ENCODE data around the gene CDK14.

CDK14 gene

DNA sequence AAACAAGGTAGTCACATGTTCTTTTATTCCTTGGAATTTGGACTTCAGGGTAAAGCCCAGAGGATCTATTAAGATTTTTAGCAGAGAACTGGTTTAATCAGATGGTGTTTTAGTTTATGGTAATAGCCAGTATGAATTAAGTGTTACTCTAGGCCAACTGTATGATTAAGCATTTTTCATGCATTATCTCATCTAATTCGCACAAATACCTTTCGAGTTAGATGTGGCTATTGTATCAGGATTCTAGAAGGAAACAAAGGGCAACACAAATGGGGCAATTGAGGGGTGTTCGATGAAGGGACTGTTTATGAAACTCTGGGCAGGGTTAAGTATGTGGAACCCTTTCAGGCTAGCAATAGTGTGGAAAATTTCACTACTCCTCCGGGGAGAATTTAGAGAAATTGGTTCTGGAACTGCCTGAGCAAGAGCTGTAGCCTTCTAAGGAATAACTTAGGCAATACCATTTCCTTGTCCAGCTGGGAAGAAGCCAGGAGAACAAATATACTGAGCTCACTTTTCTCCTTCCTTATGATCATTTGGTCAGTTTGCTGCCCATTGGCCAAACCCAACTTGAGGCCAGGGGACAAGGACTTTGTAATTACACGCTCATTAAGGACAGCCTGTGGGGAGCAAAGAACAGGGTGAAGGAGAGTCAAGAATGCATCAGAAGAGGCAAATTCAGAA, 349.1 kb downstream of the CDK14 start:
- Mint-ChIP-seq H3K27ac (no peak overlapping the region), H3K4me1 (ENCODE audit: low read depth) (no peaks in the 10 kb centered on the region), H3K36me3 (ENCODE audit: low read depth) (no peaks in the 10 kb centered on the region), H3K4me3 (no peak overlapping the region), H3K27me3 (no peaks in the 10 kb centered on the region), H3K9me3 (peaks cover 2% of the 10 kb centered on the region)
- DNase-seq: no peak

DNA sequence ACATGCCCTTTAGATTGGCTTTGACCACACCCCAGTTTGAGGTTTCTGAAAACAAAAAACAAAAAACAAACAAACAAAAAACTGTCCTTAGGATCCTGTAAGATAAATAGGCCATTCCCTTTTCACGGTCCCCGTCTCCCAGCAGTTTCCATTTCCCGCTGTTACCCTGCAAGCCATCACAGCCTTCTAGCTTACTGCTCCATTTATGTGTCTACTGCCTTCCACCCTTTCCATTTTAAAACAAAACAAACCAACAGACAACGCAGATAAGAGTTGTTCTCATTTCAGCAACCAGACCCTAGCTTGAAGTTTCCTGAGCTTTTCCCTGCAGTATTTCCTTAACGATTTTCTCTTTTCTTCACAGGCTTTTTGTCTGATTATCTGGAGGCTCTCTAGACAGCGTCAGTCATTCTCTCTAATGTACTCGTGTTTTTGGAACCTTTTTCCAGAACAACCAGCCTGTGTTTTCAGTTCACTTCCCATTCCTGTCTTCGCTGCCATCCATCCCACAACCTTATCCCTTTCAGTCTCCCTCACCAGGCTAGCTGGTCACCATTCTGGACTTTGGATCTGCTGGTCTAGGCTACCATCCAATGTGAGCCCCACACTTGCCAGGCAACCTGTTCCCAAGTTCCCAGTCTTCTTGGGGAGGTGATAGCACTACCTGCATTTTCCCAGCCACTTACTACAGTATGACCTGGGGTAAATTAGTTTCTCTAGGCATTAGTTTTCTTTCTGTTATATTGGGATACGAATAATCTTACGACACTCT, 350.8 kb downstream of the CDK14 start:
- Mint-ChIP-seq H3K4me1 (ENCODE audit: low read depth) (no peaks in the 10 kb centered on the region), H3K27ac (no peak overlapping the region), H3K9me3 (peaks cover 2% of the 10 kb centered on the region), H3K27me3 (no peaks in the 10 kb centered on the region), H3K36me3 (ENCODE audit: low read depth) (no peaks in the 10 kb centered on the region), H3K4me3 (no peak overlapping the region)
- DNase-seq: no peak

- H3K4me1 Mint-ChIP-seq (ENCODE audit: low read depth): no peaks in the 10 kb centered on the region
- no peak for DNase-seq
- H3K27ac Mint-ChIP-seq: no peak overlapping the region
- H3K9me3 Mint-ChIP-seq: peaks cover 2% of the 10 kb centered on the region
- no peaks in the 10 kb centered on the region for H3K36me3 Mint-ChIP-seq (ENCODE audit: low read depth)
- H3K4me3 Mint-ChIP-seq: no peak overlapping the region
- H3K27me3 Mint-ChIP-seq: no peaks in the 10 kb centered on the region
Observed at GRCh38 chr7:90948085-90948484, 352.0 kb downstream of the CDK14 start.

GRCh38 chr7:90951229-90951628, 355.1 kb downstream of the CDK14 start:
- Mint-ChIP-seq H3K9me3 (no peaks in the 10 kb centered on the region), H3K27ac (no peak overlapping the region), H3K27me3 (no peaks in the 10 kb centered on the region), H3K36me3 (ENCODE audit: low read depth) (no peaks in the 10 kb centered on the region), H3K4me1 (ENCODE audit: low read depth) (no peaks in the 10 kb centered on the region), H3K4me3 (no peak overlapping the region)
- no peak for DNase-seq

GRCh38 chr7:90951986-90952954, 356.1 kb downstream of the CDK14 start:
- Mint-ChIP-seq H3K9me3 (no peaks in the 10 kb centered on the region), H3K36me3 (ENCODE audit: low read depth) (no peaks in the 10 kb centered on the region), H3K4me3 (no peak overlapping the region), H3K4me1 (ENCODE audit: low read depth) (no peaks in the 10 kb centered on the region), H3K27me3 (no peaks in the 10 kb centered on the region), H3K27ac (no peak overlapping the region)
- DNase-seq: no peak

DNA sequence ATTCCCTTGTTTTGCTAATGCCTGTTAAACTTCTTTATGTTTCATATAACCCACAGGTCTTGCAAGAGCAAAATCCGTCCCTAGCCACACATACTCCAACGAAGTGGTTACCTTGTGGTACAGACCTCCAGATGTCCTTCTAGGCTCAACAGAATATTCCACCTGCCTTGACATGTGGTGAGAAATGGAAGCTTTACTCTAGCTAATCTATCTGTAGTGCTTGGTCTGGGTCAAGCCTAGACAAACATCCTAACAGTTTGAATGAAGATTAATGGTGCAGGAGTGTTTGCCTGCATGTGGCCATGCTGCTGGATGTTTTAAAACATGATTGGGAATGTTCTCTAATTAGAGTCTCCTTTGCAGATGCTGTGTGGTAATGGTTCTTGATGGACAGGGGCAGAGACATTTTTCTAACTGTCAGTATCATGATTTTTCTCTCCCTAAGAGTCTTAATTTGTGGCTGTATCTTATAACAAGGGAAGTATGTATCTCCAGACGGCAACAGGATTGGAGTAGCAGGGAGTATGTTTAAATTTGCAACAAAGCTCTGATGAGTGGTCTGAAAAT, 359.6 kb downstream of the CDK14 start:
- H3K27ac Mint-ChIP-seq: no peak overlapping the region
- no peaks in the 10 kb centered on the region for H3K27me3 Mint-ChIP-seq
- H3K36me3 Mint-ChIP-seq (ENCODE audit: low read depth): no peaks in the 10 kb centered on the region
- H3K4me1 Mint-ChIP-seq (ENCODE audit: low read depth): no peaks in the 10 kb centered on the region
- DNase-seq: no peak
- no peak overlapping the region for H3K4me3 Mint-ChIP-seq
- no peaks in the 10 kb centered on the region for H3K9me3 Mint-ChIP-seq

GRCh38 chr7:90957883-90958282, 361.8 kb downstream of the CDK14 start:
- no peak for DNase-seq
- Mint-ChIP-seq H3K27ac (no peak overlapping the region), H3K27me3 (no peaks in the 10 kb centered on the region), H3K4me3 (no peak overlapping the region), H3K36me3 (ENCODE audit: low read depth) (no peaks in the 10 kb centered on the region), H3K4me1 (ENCODE audit: low read depth) (peaks cover 7% of the 10 kb centered on the region), H3K9me3 (peaks cover 2% of the 10 kb centered on the region)

- Mint-ChIP-seq H3K4me3 (no peak overlapping the region), H3K36me3 (ENCODE audit: low read depth) (no peaks in the 10 kb centered on the region), H3K4me1 (ENCODE audit: low read depth) (peaks cover 7% of the 10 kb centered on the region), H3K27me3 (no peaks in the 10 kb centered on the region), H3K27ac (no peak overlapping the region), H3K9me3 (peaks cover 2% of the 10 kb centered on the region)
- DNase-seq: no peak
Observed at GRCh38 chr7:90958647-90959046, 362.5 kb downstream of the CDK14 start.

- H3K27me3 Mint-ChIP-seq: no peaks in the 10 kb centered on the region
- peaks cover 7% of the 10 kb centered on the region for H3K4me1 Mint-ChIP-seq (ENCODE audit: low read depth)
- H3K4me3 Mint-ChIP-seq: no peak overlapping the region
- DNase-seq: no peak
- no peak overlapping the region for H3K27ac Mint-ChIP-seq
- H3K36me3 Mint-ChIP-seq (ENCODE audit: low read depth): no peaks in the 10 kb centered on the region
- peaks cover 2% of the 10 kb centered on the region for H3K9me3 Mint-ChIP-seq
Observed at GRCh38 chr7:90961037-90961725, 365.1 kb downstream of the CDK14 start.

DNA sequence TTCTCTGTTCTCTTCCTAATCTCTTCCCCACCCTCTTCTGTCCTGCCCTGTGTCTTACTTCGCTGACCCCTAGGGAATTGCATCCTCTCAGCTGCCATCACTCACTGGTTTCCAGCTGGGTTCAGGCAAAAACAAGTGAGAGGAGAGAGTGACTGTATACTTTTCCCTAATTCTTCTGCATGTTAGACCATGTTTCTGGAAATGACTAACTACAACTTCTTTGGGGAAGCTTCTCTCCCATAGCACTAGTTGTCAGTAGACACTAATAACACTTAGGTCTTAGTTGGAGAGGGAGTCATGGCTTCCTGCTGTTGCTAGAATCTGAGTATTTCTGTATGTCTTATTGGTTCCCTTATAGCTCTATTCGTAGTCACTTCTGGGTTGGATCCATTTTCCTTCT, 369.1 kb downstream of the CDK14 start:
- Mint-ChIP-seq H3K27ac (no peak overlapping the region), H3K9me3 (peaks cover 2% of the 10 kb centered on the region), H3K4me3 (no peak overlapping the region), H3K27me3 (no peaks in the 10 kb centered on the region), H3K36me3 (ENCODE audit: low read depth) (no peaks in the 10 kb centered on the region), H3K4me1 (ENCODE audit: low read depth) (peaks cover 7% of the 10 kb centered on the region)
- no peak for DNase-seq

DNA sequence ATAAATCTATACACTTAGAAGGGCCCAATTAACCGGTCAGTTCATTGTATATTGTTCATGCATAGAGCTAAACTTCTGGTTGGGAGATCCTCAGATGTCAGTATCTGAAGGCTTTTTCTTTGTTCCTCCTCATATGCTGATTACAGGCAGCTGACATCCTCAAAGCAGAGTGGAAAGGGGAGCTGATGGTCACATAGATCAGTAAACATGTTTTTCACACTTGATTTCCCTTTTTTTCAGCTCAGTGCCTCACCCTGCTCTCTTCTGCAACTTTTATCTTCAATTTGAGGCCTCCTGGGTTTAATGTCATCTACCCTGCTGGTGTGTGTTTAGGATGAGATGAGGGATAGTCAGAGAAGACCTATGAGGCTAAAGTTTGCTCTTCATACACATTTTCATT, 370.2 kb downstream of the CDK14 start:
- no peaks in the 10 kb centered on the region for H3K36me3 Mint-ChIP-seq (ENCODE audit: low read depth)
- H3K4me1 Mint-ChIP-seq (ENCODE audit: low read depth): peaks cover 4% of the 10 kb centered on the region
- H3K27ac Mint-ChIP-seq: no peak overlapping the region
- DNase-seq: no peak
- no peak overlapping the region for H3K4me3 Mint-ChIP-seq
- H3K27me3 Mint-ChIP-seq: no peaks in the 10 kb centered on the region
- peaks cover 2% of the 10 kb centered on the region for H3K9me3 Mint-ChIP-seq

DNA sequence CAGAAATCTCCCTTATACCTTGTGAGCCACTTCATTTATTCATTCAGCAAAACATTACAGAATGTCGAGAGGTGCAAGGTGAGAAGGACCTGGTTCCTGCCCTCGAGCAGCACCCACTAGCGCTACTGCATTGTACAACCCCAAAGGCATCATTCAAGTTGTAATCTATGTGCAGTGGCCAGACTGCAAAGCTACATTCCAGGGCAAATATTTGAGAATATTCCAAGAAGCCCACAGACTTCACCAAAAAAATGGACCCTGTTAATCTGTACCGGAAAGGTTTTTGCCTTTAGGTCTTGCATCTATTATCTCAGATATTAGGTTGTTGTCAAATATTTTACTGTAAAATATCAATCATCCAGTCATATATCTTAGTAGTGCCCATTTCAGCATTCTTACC, 372.8 kb downstream of the CDK14 start:
- H3K36me3 Mint-ChIP-seq (ENCODE audit: low read depth): no peaks in the 10 kb centered on the region
- no peak for DNase-seq
- H3K4me3 Mint-ChIP-seq: no peak overlapping the region
- peaks cover 7% of the 10 kb centered on the region for H3K9me3 Mint-ChIP-seq
- H3K4me1 Mint-ChIP-seq (ENCODE audit: low read depth): no peaks in the 10 kb centered on the region
- H3K27ac Mint-ChIP-seq: no peak overlapping the region
- no peaks in the 10 kb centered on the region for H3K27me3 Mint-ChIP-seq

- H3K4me3 Mint-ChIP-seq: no peak overlapping the region
- no peak overlapping the region for H3K27ac Mint-ChIP-seq
- H3K9me3 Mint-ChIP-seq: peaks cover 20% of the 10 kb centered on the region
- no peaks in the 10 kb centered on the region for H3K4me1 Mint-ChIP-seq (ENCODE audit: low read depth)
- no peak for DNase-seq
- H3K27me3 Mint-ChIP-seq: no peaks in the 10 kb centered on the region
- no peaks in the 10 kb centered on the region for H3K36me3 Mint-ChIP-seq (ENCODE audit: low read depth)
Observed at GRCh38 chr7:90972906-90973550, 376.9 kb downstream of the CDK14 start.

Measured in activated T-cell treated with anti-CD3 and anti-CD28 coated beads, Interleukin-2, amount 50 U/mL, for 24 hours (primary cell).